Measurements from ENCODE around the gene PRSS57. TPM values are rescaled to one million over a fixed set of nuclear protein-coding genes. Genes with fewer than 3 reads are reported as not detected.

Gene PRSS57
- total RNA-seq, 1 donor from 2014 or later: not detected

DNA sequence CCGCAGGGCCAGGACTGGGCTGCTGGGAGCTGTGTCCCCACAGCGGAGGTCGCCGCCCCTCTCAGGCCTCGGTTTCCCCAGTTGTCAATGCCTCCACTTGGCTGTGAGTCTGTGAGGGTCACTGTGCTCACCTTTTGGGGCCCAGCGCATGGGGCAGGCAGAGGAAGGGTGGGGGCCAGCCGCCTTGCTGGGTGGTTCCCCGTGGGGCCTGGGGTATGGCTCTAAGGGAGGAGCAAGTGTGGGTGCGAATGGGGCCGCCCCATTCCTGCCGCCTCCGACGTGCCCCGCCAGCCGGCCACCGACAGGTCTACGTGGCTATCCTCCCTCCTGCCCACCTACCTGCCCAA is 56.4 kb downstream of the PRSS57 start:
- DNase-seq (ENCODE audit: low read depth): no peak

Other genes with a start within 250 kb of the PRSS57 start
- 1.0 and 5.1 TPM in 2 replicates for gene SHC2, start 234.4 kb downstream of the PRSS57 start, total RNA-seq
- 0.05 TPM in 1 of 2 replicates, not detected in the other for gene MADCAM1, start 199.0 kb downstream of the PRSS57 start, total RNA-seq
- gene TPGS1, start 188.0 kb downstream of the PRSS57 start, total RNA-seq: 30.3 and 75.5 TPM in 2 replicates
- 50.3 and 94.5 TPM in 2 replicates for gene CDC34, start 163.7 kb downstream of the PRSS57 start, total RNA-seq
- not detected in 2 replicates for gene GZMM, start 151.4 kb downstream of the PRSS57 start, total RNA-seq
- 410 and 555 TPM in 2 replicates for gene BSG, start 122.9 kb downstream of the PRSS57 start, total RNA-seq
- 0.55 TPM in 1 of 2 replicates, not detected in the other for gene HCN2, start 105.6 kb downstream of the PRSS57 start, total RNA-seq
- gene POLRMT, start 61.9 kb downstream of the PRSS57 start, total RNA-seq: 22.6 and 46.3 TPM in 2 replicates
- 0.10 TPM in 1 of 2 replicates, not detected in the other for gene FGF22, start 55.6 kb downstream of the PRSS57 start, total RNA-seq
- 19.8 and 23.4 TPM in 2 replicates for gene RNF126, start 32.2 kb downstream of the PRSS57 start, total RNA-seq
- gene FSTL3, start 19.1 kb downstream of the PRSS57 start, total RNA-seq: 374 and 526 TPM in 2 replicates
- gene PALM, start 13.5 kb upstream of the PRSS57 start, total RNA-seq: 0.35 and 45.4 TPM in 2 replicates
- gene MISP, start 55.7 kb upstream of the PRSS57 start, total RNA-seq: 6.2 and 48.4 TPM in 2 replicates
- 67.7 and 134 TPM in 2 replicates for gene PTBP1, start 102.0 kb upstream of the PRSS57 start, total RNA-seq
- 0.50 and 0.87 TPM in 2 replicates for gene PLPPR3, start 126.5 kb upstream of the PRSS57 start, total RNA-seq
- not detected in 2 replicates for gene AZU1, start 132.4 kb upstream of the PRSS57 start, total RNA-seq
- gene PRTN3, start 145.5 kb upstream of the PRSS57 start, total RNA-seq: not detected in 2 replicates
- gene ELANE, start 156.9 kb upstream of the PRSS57 start, total RNA-seq: not detected in 2 replicates
- gene CFD, start 164.2 kb upstream of the PRSS57 start, total RNA-seq: 2.1 and 3.1 TPM in 2 replicates
- gene MED16, start 197.7 kb upstream of the PRSS57 start, total RNA-seq: 22.6 and 55.4 TPM in 2 replicates
- not detected in 2 replicates for gene RNU6-9, start 198.0 kb upstream of the PRSS57 start, total RNA-seq
- 36.6 and 38.3 TPM in 2 replicates for gene R3HDM4, start 217.8 kb upstream of the PRSS57 start, total RNA-seq
- gene KISS1R, start 221.9 kb upstream of the PRSS57 start, total RNA-seq: not detected in 2 replicates
- 9.5 and 18.8 TPM in 2 replicates for gene ARID3A, start 230.6 kb upstream of the PRSS57 start, total RNA-seq

Measured in renal cortical epithelial cell (primary cell).